ENCODE measurements around the gene NLRP4.

The NLRP4 gene

GRCh38 chr19:55836340-55836739, at the start of gene NLRP4:
NLRP4 (plus strand) TSS chr19:55836540; CDS start chr19:55852081, 15,541 bp downstream.
- DNase-seq (ENCODE audit: low read depth in 4 of 4, low spot score in 1 of 4): no peak

- no peak for DNase-seq (ENCODE audit: low read depth in 4 of 4, low spot score in 1 of 4)
Observed at GRCh38 chr19:55795021-55795420, 41.3 kb upstream of the NLRP4 start.

GRCh38 chr19:55801416-55801815, 34.9 kb upstream of the NLRP4 start:
- no peak for DNase-seq (ENCODE audit: low read depth in 4 of 4, low spot score in 1 of 4)

GRCh38 chr19:55802281-55802680, 34.1 kb upstream of the NLRP4 start:
- DNase-seq (ENCODE audit: low read depth in 4 of 4, low spot score in 1 of 4): no peak

GRCh38 chr19:55809381-55810058, 26.8 kb upstream of the NLRP4 start:
- DNase-seq (ENCODE audit: low read depth in 4 of 4, low spot score in 1 of 4): peak in 3 of 4 experiments; percentile 3 to 22 (median 16)

- DNase-seq (ENCODE audit: low read depth in 4 of 4, low spot score in 1 of 4): no peak
Observed at GRCh38 chr19:55811340-55811739, 25.0 kb upstream of the NLRP4 start.

GRCh38 chr19:55812449-55812848, 23.9 kb upstream of the NLRP4 start:
- DNase-seq (ENCODE audit: low read depth in 4 of 4, low spot score in 1 of 4): no peak

- DNase-seq (ENCODE audit: low read depth in 4 of 4, low spot score in 1 of 4): no peak
Observed at GRCh38 chr19:55813906-55814305, 22.4 kb upstream of the NLRP4 start.

GRCh38 chr19:55820037-55820436, 16.3 kb upstream of the NLRP4 start:
- DNase-seq (ENCODE audit: low read depth in 4 of 4, low spot score in 1 of 4): no peak

GRCh38 chr19:55830656-55831055, 5.7 kb upstream of the NLRP4 start:
- no peak for DNase-seq (ENCODE audit: low read depth in 4 of 4, low spot score in 1 of 4)

GRCh38 chr19:55831846-55832245, 4.5 kb upstream of the NLRP4 start, which contains the start of gene NLRP11:
NLRP11 (minus strand) TSS chr19:55831999; CDS start chr19:55818174, 13,825 bp downstream.
- DNase-seq (ENCODE audit: low read depth in 4 of 4, low spot score in 1 of 4): no peak

GRCh38 chr19:55832676-55833075, 3.7 kb upstream of the NLRP4 start:
- DNase-seq (ENCODE audit: low read depth in 4 of 4, low spot score in 1 of 4): no peak

GRCh38 chr19:55838251-55838650, 1.9 kb downstream of the NLRP4 start:
- DNase-seq (ENCODE audit: low read depth in 4 of 4, low spot score in 1 of 4): no peak

GRCh38 chr19:55838906-55839305, 2.6 kb downstream of the NLRP4 start:
- no peak for DNase-seq (ENCODE audit: low read depth in 4 of 4, low spot score in 1 of 4)

GRCh38 chr19:55855160-55855559, 18.8 kb downstream of the NLRP4 start:
- DNase-seq (ENCODE audit: low read depth in 4 of 4, low spot score in 1 of 4): no peak

- no peak for DNase-seq (ENCODE audit: low read depth in 4 of 4, low spot score in 1 of 4)
Observed at GRCh38 chr19:55857149-55857548, 20.8 kb downstream of the NLRP4 start.

- DNase-seq (ENCODE audit: low read depth in 4 of 4, low spot score in 1 of 4): no peak
Observed at GRCh38 chr19:55857974-55858373, 21.6 kb downstream of the NLRP4 start.

GRCh38 chr19:55858401-55858800, 22.1 kb downstream of the NLRP4 start:
- DNase-seq (ENCODE audit: low read depth in 4 of 4, low spot score in 1 of 4): no peak

GRCh38 chr19:55858969-55859368, 22.6 kb downstream of the NLRP4 start:
- no peak for DNase-seq (ENCODE audit: low read depth in 4 of 4, low spot score in 1 of 4)

GRCh38 chr19:55866521-55866920, 30.2 kb downstream of the NLRP4 start:
- no peak for DNase-seq (ENCODE audit: low read depth in 4 of 4, low spot score in 1 of 4)

- DNase-seq (ENCODE audit: low read depth in 4 of 4, low spot score in 1 of 4): no peak
Observed at GRCh38 chr19:55867101-55867500, 30.8 kb downstream of the NLRP4 start.

- no peak for DNase-seq (ENCODE audit: low read depth in 4 of 4, low spot score in 1 of 4)
Observed at GRCh38 chr19:55870736-55871135, 34.4 kb downstream of the NLRP4 start.

- DNase-seq (ENCODE audit: low read depth in 4 of 4, low spot score in 1 of 4): no peak
Observed at GRCh38 chr19:55877211-55877610, 40.9 kb downstream of the NLRP4 start.
